ENCODE measurements around the gene CLDND1. TPM values are rescaled to one million over a fixed set of nuclear protein-coding genes. Genes with fewer than 3 reads are reported as not detected.

The CLDND1 gene
- total and polyA plus RNA-seq, 2 of the 13 experiments (the other 11 are each of a cell fraction or from before 2014, with no cell fraction given) = 50.8 to 121 TPM

DNA sequence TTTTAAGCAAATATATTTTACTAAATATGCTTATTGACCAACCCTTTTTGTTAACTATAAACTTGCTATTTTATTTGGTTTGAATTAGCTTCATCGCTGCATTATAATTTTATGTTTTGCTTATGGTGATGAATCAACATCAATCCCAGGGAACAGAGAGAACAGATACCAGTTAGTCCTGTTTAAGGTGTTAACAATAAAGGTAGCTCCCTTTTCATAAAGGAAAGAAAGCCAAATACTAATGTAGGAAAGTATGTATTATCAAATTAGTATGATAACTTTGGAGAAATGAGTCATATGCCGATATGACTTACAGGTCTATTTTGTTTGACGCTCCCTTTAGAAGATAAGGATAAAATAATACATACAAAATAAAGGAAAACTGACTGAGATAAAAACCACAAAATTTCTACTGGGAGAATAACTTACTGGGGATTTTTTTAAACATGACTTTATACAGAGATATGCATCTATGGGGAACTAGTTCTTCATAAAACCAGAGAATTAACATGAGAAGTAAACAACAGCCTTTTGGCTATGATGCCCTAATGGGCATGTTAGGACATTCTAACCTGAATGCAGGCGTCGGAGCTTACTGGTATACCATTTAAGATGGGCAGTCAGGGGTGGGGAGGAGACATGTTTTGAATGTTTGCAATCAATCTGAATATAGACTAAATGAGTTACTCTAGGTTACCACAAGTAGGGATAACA, 20.7 kb downstream of the CLDND1 start (continued):
- TF ChIP-seq, protein P1, sequence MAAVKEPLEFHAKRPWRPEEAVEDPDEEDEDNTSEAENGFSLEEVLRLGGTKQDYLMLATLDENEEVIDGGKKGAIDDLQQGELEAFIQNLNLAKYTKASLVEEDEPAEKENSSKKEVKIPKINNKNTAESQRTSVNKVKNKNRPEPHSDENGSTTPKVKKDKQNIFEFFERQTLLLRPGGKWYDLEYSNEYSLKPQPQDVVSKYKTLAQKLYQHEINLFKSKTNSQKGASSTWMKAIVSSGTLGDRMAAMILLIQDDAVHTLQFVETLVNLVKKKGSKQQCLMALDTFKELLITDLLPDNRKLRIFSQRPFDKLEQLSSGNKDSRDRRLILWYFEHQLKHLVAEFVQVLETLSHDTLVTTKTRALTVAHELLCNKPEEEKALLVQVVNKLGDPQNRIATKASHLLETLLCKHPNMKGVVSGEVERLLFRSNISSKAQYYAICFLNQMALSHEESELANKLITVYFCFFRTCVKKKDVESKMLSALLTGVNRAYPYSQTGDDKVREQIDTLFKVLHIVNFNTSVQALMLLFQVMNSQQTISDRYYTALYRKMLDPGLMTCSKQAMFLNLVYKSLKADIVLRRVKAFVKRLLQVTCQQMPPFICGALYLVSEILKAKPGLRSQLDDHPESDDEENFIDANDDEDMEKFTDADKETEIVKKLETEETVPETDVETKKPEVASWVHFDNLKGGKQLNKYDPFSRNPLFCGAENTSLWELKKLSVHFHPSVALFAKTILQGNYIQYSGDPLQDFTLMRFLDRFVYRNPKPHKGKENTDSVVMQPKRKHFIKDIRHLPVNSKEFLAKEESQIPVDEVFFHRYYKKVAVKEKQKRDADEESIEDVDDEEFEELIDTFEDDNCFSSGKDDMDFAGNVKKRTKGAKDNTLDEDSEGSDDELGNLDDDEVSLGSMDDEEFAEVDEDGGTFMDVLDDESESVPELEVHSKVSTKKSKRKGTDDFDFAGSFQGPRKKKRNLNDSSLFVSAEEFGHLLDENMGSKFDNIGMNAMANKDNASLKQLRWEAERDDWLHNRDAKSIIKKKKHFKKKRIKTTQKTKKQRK (IDR thresholded peaks at IDR 0.05; ENCODE audit: low read length) = no peak
- TF ChIP-seq ZNF816 (CRISPR knock-in tag; IDR thresholded peaks at IDR 0.05; ENCODE audit: borderline replicate concordance) (no peak), MXD4 (CRISPR knock-in tag; IDR thresholded peaks at IDR 0.05) (no peak), BCL6 (CRISPR knock-in tag; IDR thresholded peaks at IDR 0.05) (no peak), ZNF225 (CRISPR knock-in tag; IDR thresholded peaks at IDR 0.05) (no peak), FLYWCH1 (CRISPR knock-in tag; IDR thresholded peaks at IDR 0.05) (no peak), ZNF232 (CRISPR knock-in tag; IDR thresholded peaks at IDR 0.05; ENCODE audit: borderline replicate concordance) (no peak), ZNF460 (CRISPR knock-in tag; IDR thresholded peaks at IDR 0.05; ENCODE audit: borderline replicate concordance) (no peak), SAFB2 (CRISPR knock-in tag; IDR thresholded peaks at IDR 0.05; ENCODE audit: borderline replicate concordance, low read depth) (no peak), ZNF75D (CRISPR knock-in tag; IDR thresholded peaks at IDR 0.05; ENCODE audit: borderline replicate concordance) (no peak)
- TF ChIP-seq, protein P2, sequence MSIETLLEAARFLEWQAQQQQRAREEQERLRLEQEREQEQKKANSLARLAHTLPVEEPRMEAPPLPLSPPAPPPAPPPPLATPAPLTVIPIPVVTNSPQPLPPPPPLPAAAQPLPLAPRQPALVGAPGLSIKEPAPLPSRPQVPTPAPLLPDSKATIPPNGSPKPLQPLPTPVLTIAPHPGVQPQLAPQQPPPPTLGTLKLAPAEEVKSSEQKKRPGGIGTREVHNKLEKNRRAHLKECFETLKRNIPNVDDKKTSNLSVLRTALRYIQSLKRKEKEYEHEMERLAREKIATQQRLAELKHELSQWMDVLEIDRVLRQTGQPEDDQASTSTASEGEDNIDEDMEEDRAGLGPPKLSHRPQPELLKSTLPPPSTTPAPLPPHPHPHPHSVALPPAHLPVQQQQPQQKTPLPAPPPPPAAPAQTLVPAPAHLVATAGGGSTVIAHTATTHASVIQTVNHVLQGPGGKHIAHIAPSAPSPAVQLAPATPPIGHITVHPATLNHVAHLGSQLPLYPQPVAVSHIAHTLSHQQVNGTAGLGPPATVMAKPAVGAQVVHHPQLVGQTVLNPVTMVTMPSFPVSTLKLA (IDR thresholded peaks at IDR 0.05) = no peak
- TF ChIP-seq, protein P3, sequence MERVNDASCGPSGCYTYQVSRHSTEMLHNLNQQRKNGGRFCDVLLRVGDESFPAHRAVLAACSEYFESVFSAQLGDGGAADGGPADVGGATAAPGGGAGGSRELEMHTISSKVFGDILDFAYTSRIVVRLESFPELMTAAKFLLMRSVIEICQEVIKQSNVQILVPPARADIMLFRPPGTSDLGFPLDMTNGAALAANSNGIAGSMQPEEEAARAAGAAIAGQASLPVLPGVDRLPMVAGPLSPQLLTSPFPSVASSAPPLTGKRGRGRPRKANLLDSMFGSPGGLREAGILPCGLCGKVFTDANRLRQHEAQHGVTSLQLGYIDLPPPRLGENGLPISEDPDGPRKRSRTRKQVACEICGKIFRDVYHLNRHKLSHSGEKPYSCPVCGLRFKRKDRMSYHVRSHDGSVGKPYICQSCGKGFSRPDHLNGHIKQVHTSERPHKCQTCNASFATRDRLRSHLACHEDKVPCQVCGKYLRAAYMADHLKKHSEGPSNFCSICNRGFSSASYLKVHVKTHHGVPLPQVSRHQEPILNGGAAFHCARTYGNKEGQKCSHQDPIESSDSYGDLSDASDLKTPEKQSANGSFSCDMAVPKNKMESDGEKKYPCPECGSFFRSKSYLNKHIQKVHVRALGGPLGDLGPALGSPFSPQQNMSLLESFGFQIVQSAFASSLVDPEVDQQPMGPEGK (CRISPR knock-in tag; IDR thresholded peaks at IDR 0.05) = no peak

All from HepG2 (cell line).